ENCODE measurements around the gene FBXO36. TPM values are rescaled to one million over a fixed set of nuclear protein-coding genes. Genes with fewer than 3 reads are reported as not detected.

FBXO36 gene
- total and polyA plus RNA-seq, 2 donors (not counting 1 experiment from before 2014, with no cell fraction given), result 0.49 to 1.5 TPM

DNA sequence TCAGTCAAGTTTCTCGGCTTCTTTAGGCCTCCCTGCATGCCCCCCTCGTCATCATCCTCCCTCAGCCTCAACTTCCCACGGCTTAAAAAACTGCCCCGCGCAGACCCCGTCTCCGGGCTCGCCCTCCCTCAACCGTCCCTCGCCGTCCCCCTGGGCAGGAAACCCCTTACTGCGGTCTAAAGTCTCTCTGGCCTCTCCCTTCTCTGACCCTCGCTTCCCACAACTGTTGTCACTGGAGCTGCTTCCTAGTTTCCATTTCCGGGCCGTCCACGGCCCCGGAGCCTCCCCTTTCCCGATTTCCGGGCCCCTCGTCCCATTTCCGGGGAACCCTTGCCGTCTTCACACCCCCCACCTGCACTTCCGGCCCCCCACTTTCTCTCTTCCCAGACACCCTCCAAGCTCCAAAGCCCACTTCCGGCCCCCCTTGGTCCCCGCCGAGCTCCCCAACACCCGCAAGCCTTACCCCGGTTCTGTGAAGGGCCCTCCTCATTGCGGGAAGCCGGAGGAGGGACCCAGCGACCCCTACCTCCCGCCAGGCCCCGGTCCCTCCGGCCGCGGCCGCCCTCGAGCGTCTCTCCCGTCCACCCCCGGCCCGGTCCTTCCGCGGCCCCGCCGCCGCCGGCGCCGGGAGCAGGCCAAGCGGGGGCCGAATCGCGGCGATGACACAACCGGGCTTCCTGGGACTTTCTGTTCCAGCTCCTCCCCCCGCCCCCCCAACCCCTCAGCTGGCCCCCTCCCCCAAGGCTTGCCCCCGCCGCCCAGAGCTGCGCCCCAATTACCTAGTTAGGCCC, 1.0 kb upstream of the FBXO36 start:
- Histone ChIP-seq H2AFZ (ENCODE audit: insufficient read depth, low read depth, low read length, poor library complexity, severe bottlenecking) (peak overlapping the region; percentile 97), H3K27ac (ENCODE audit: low read length in 2 of 2) (peak overlapping the region; percentile 83 to 98), H4K20me1 (ENCODE audit: control insufficient read depth, insufficient read depth, low read length, poor library complexity, severe bottlenecking) (peaks cover 8% of the 10 kb centered on the region), H3K36me3 (replicated peaks in 1 of 2; ENCODE audit: control extremely low read depth in 1 of 2, control insufficient read depth in 1 of 2, extremely low read depth in 1 of 2, insufficient read depth in 2 of 2, low read length in 1 of 2) (peaks cover 1 to 9% of the 10 kb centered on the region in 2 experiments), H3K4me2 (replicated peaks; ENCODE audit: low read depth, low read length, poor library complexity, severe bottlenecking) (peak overlapping the region; percentile 83), H3K27me3 (replicated peaks in 1 of 4; ENCODE audit: control extremely low read depth in 1 of 4, control insufficient read depth in 3 of 4, insufficient read depth in 4 of 4, low read length in 3 of 4) (no peaks in the 10 kb centered on the region), H3K79me2 (ENCODE audit: control insufficient read depth, insufficient read depth, low read length) (peaks cover 57% of the 10 kb centered on the region), H3K4me1 (ENCODE audit: control insufficient read depth in 2 of 2, insufficient read depth in 2 of 2, low read length in 2 of 2) (peaks cover 20 to 24% of the 10 kb centered on the region in 2 donors), H3K9ac (ENCODE audit: low read length) (peak overlapping the region; percentile 93), H3K9me3 (ENCODE audit: control extremely low read depth in 1 of 3, control insufficient read depth in 2 of 3, insufficient read depth in 1 of 3, low read length in 2 of 3) (no peaks in the 10 kb centered on the region), H3K4me3 (ENCODE audit: control extremely low read depth in 1 of 5, extremely low read depth in 1 of 5, insufficient read depth in 1 of 5, low read depth in 2 of 5, low read length in 4 of 5) (peak overlapping the region; percentile 71 to 98 (median 90))
- ChIA-PET CTCF (interaction anchor here (1.0 to 1.9 kb wide), 4 partner anchors 10 to 120 kb away, joined by 3 to 13 read pairs (median 4); no protein-coding TSS in a partner anchor), POLR2A (interaction anchor here (0.5 to 2.3 kb wide), 6 partner anchors 10 to 1531 kb away, joined by 3 to 9 read pairs (median 4); no protein-coding TSS in a partner anchor)
- H3K9me3 Mint-ChIP-seq (ENCODE audit: insufficient read depth), result peaks cover 3% of the 10 kb centered on the region
- no peak for TF ChIP-seq EZH2 (IDR thresholded peaks at IDR 0.05; ENCODE audit: borderline replicate concordance, insufficient read depth, low read depth, low read length, poor library complexity, severe bottlenecking)
- TF ChIP-seq, protein P1, sequence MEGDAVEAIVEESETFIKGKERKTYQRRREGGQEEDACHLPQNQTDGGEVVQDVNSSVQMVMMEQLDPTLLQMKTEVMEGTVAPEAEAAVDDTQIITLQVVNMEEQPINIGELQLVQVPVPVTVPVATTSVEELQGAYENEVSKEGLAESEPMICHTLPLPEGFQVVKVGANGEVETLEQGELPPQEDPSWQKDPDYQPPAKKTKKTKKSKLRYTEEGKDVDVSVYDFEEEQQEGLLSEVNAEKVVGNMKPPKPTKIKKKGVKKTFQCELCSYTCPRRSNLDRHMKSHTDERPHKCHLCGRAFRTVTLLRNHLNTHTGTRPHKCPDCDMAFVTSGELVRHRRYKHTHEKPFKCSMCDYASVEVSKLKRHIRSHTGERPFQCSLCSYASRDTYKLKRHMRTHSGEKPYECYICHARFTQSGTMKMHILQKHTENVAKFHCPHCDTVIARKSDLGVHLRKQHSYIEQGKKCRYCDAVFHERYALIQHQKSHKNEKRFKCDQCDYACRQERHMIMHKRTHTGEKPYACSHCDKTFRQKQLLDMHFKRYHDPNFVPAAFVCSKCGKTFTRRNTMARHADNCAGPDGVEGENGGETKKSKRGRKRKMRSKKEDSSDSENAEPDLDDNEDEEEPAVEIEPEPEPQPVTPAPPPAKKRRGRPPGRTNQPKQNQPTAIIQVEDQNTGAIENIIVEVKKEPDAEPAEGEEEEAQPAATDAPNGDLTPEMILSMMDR (IDR thresholded peaks at IDR 0.05), result no peak
- peak overlapping the region; percentile 97 for H3K27ac Mint-ChIP-seq
- under 1% methylated on average over 49 of the region's 60 CpGs for WGBS (ENCODE audit: insufficient coverage)
- peaks cover 43% of the 10 kb centered on the region for H3K4me1 Mint-ChIP-seq
- H3K27me3 Mint-ChIP-seq, result no peaks in the 10 kb centered on the region
- ATAC-seq (ENCODE audit: low read depth) (no peak), DNase-seq (peak; percentile 83)
- intact Hi-C loops (cut with micrococcal nuclease), result loop anchor here (5.0 kb wide), 1 partner anchor 791 kb away; the partner anchor contains the start of gene CAB39
- H3K4me3 Mint-ChIP-seq, result peak overlapping the region; percentile 96
